VCaP (cell line): ENCODE measurements around the gene RCOR2.
A peak's percentile ranks its signal among the peaks of the same experiment; 100 is the strongest.

ENCODE experiments used
- H3K27ac ChIP-seq: fragments of 450-650 bp; 2 replicates; pipeline ENCODE4 v1.5.1; 2017
- TF ChIP-seq, protein P1 (sequence below): fragments of 450-650 bp; conservative IDR thresholded peaks from 2 replicates; pipeline ENCODE4 v1.5.1; 2017; ENCODE audit warnings: mild to moderate bottlenecking, moderate library complexity

Gene RCOR2

GRCh38 chr11:63867511-63867910 is 49.5 kb downstream of the RCOR2 start:
- H3K27ac ChIP-seq: peak overlapping the region; percentile 93
- TF ChIP-seq, protein P1, sequence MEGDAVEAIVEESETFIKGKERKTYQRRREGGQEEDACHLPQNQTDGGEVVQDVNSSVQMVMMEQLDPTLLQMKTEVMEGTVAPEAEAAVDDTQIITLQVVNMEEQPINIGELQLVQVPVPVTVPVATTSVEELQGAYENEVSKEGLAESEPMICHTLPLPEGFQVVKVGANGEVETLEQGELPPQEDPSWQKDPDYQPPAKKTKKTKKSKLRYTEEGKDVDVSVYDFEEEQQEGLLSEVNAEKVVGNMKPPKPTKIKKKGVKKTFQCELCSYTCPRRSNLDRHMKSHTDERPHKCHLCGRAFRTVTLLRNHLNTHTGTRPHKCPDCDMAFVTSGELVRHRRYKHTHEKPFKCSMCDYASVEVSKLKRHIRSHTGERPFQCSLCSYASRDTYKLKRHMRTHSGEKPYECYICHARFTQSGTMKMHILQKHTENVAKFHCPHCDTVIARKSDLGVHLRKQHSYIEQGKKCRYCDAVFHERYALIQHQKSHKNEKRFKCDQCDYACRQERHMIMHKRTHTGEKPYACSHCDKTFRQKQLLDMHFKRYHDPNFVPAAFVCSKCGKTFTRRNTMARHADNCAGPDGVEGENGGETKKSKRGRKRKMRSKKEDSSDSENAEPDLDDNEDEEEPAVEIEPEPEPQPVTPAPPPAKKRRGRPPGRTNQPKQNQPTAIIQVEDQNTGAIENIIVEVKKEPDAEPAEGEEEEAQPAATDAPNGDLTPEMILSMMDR: no peak

DNA sequence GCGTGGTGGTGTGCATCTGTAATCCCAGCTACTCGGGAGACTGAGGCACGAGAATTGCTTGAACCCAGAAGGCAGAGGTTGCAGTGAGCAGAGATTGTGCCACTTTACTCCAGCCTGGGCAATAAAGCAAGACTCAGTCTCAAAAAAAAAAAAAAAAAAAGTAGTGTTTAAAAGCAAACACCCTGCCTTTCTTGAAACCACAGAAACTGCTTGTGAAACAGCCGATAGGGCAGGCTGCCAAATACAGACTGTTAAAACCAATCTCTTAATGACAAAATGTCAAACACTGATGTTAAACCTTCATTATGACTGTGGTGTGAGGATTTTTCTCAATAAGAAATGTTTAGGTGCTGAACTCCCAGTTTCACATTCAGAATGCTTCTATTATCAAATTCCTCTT is 50.8 kb downstream of the RCOR2 start:
- H3K27ac ChIP-seq: peak overlapping the region; percentile 93

GRCh38 chr11:63863620-63864019 is 53.3 kb downstream of the RCOR2 start:
- H3K27ac ChIP-seq: peak overlapping the region; percentile 93

More for the DNA sequence above, 50.8 kb downstream of the RCOR2 start:
- TF ChIP-seq, protein P1: no peak

DNA sequence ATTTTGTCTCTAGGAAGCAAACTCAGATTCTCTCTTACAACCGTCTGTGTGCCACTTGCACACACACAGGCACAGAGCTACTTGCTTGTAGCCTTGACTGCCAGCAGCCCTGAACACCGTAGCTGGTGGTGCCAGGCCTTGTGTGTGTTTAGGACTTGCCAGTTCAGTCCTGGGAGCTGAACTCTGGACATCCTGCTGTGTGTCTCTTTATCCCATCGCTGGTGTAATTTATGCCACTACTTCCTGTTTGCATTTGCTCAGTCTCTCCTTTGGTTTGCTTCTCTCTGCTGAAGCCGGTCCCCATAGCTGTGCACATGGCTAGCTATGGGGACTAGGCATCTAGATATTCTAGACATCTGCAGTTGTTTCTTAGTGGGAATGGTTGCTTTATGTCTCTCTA is 54.0 kb downstream of the RCOR2 start:
- H3K27ac ChIP-seq: peak overlapping the region; percentile 93
- TF ChIP-seq, protein P1: no peak
